Ectodermal cell (in vitro differentiated cells): Measurements from ENCODE around the gene FAF1.

Experiments used
- H3K27ac ChIP-seq: 2 replicates; pipeline ENCODE4 v1.7.0; 2013; ENCODE audit warnings: mild to moderate bottlenecking, low read depth, low read length; ENCODE audit not compliant: insufficient read depth, poor library complexity, severe bottlenecking
- H3K27me3 ChIP-seq: 2 replicates; pipeline ENCODE4 v1.7.0; 2013; ENCODE audit warnings: mild to moderate bottlenecking, low read length; ENCODE audit not compliant: insufficient read depth, control insufficient read depth, poor library complexity, severe bottlenecking
- H3K36me3 ChIP-seq: one replicate; pipeline ENCODE4 v1.7.0; 2013; ENCODE audit warnings: low read length; ENCODE audit not compliant: control insufficient read depth, insufficient read depth
- H3K4me1 ChIP-seq: one replicate; pipeline ENCODE4 v1.7.0; 2013; ENCODE audit warnings: low read length; ENCODE audit not compliant: control insufficient read depth, insufficient read depth
- H3K4me3 ChIP-seq: 2 replicates; pipeline ENCODE4 v1.7.0; 2013; ENCODE audit warnings: low read depth, low read length, control low read depth; ENCODE audit not compliant: insufficient read depth
- H3K9me3 ChIP-seq: 2 replicates; pipeline ENCODE4 v1.7.0; 2013; ENCODE audit warnings: mild to moderate bottlenecking, low read length, moderate library complexity; ENCODE audit not compliant: control insufficient read depth
- WGBS, 2 experiments: methylation state at CpG; one replicate each; pipeline ENCODE4 v1.1.7; 2013; ENCODE audit warnings: missing lambda C conversion rate in 2 of 2; 5-methylcytosine and 5-hydroxymethylcytosine counted together

FAF1 gene

GRCh38 chr1:50993645-50994044, 33.6 kb upstream of the FAF1 start:
- no peaks in the 10 kb centered on the region for H3K4me1 ChIP-seq
- H3K4me3 ChIP-seq = no peak overlapping the region
- no peaks in the 10 kb centered on the region for H3K27me3 ChIP-seq
- H3K9me3 ChIP-seq = no peaks in the 10 kb centered on the region
- 89 to 94% methylated on average over 3 of the region's 3 CpGs for WGBS, 2 experiments
- H3K36me3 ChIP-seq = no peaks in the 10 kb centered on the region
- H3K27ac ChIP-seq = no peak overlapping the region

- Histone ChIP-seq H3K27ac (no peak overlapping the region), H3K36me3 (no peaks in the 10 kb centered on the region), H3K27me3 (no peaks in the 10 kb centered on the region), H3K4me1 (no peaks in the 10 kb centered on the region), H3K4me3 (no peak overlapping the region), H3K9me3 (no peaks in the 10 kb centered on the region)
- 86 to 90% methylated on average over 2 of the region's 3 CpGs for WGBS, 2 experiments
These were observed 32.7 kb upstream of the FAF1 start for GRCh38 chr1:50992532-50993318.

- H3K9me3 ChIP-seq = no peaks in the 10 kb centered on the region
- WGBS, 2 experiments = 94 to 100% methylated on average over 1 to 2 of the region's 2 CpGs
- H3K27ac ChIP-seq = no peak overlapping the region
- H3K4me3 ChIP-seq = no peak overlapping the region
- peaks cover 14% of the 10 kb centered on the region for H3K27me3 ChIP-seq
- H3K36me3 ChIP-seq = no peaks in the 10 kb centered on the region
- H3K4me1 ChIP-seq = no peaks in the 10 kb centered on the region
These were observed 29.6 kb upstream of the FAF1 start for GRCh38 chr1:50989694-50990093.

DNA sequence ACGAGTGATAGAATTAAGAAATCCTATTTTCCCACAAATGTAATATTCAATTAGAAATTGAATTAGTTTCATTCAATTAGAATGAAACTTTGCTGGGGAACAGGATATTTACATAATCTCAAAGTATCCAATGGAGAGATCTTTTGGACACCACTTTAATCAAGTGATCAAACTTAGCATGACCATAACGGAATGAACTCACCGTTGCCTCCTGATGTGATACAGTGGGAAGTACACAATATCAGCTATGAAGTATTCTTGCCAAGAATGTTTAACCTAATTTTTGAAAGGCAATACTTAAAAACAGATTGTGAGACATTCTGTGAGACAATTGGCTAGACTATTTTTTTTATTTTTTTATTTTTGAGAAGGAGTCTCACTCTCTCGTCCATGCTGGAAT, 26.6 kb upstream of the FAF1 start:
- peaks cover 43% of the 10 kb centered on the region for H3K27me3 ChIP-seq
- H3K36me3 ChIP-seq = no peaks in the 10 kb centered on the region
- WGBS, 2 experiments = 88 to 91% methylated on average over 3 of the region's 4 CpGs
- H3K4me1 ChIP-seq = no peaks in the 10 kb centered on the region
- no peak overlapping the region for H3K4me3 ChIP-seq
- no peak overlapping the region for H3K27ac ChIP-seq
- no peaks in the 10 kb centered on the region for H3K9me3 ChIP-seq

GRCh38 chr1:50985094-50985493, 25.0 kb upstream of the FAF1 start:
- Histone ChIP-seq H3K4me1 (no peaks in the 10 kb centered on the region), H3K27ac (no peak overlapping the region), H3K4me3 (no peak overlapping the region), H3K27me3 (peaks cover 59% of the 10 kb centered on the region), H3K36me3 (no peaks in the 10 kb centered on the region), H3K9me3 (no peaks in the 10 kb centered on the region)
- WGBS, 2 experiments = 27 to 41% methylated on average over 1 of the region's 1 CpG

GRCh38 chr1:50983219-50983802, 23.2 kb upstream of the FAF1 start:
- Histone ChIP-seq H3K27me3 (peaks cover 76% of the 10 kb centered on the region), H3K4me3 (no peak overlapping the region), H3K27ac (no peak overlapping the region), H3K9me3 (no peaks in the 10 kb centered on the region), H3K4me1 (no peaks in the 10 kb centered on the region), H3K36me3 (no peaks in the 10 kb centered on the region)
- WGBS, 2 experiments = 50 to 60% methylated on average over 2 of the region's 2 CpGs

- Histone ChIP-seq H3K4me1 (no peaks in the 10 kb centered on the region), H3K36me3 (no peaks in the 10 kb centered on the region), H3K27ac (no peak overlapping the region), H3K4me3 (no peak overlapping the region), H3K9me3 (no peaks in the 10 kb centered on the region), H3K27me3 (peaks cover 83% of the 10 kb centered on the region)
- WGBS, 2 experiments = 85% methylated on average over 2 of the region's 3 CpGs; no CpG with 5 or more reads in 1 of the 2 experiments
These were observed 22.5 kb upstream of the FAF1 start for GRCh38 chr1:50982611-50983010.

GRCh38 chr1:50981741-50982140, 21.7 kb upstream of the FAF1 start:
- Histone ChIP-seq H3K4me3 (no peak overlapping the region), H3K36me3 (no peaks in the 10 kb centered on the region), H3K9me3 (no peaks in the 10 kb centered on the region), H3K4me1 (peaks cover 6% of the 10 kb centered on the region), H3K27ac (no peak overlapping the region), H3K27me3 (peaks cover 92% of the 10 kb centered on the region)
- 84 to 85% methylated on average over 1 of the region's 1 CpG for WGBS, 2 experiments

DNA sequence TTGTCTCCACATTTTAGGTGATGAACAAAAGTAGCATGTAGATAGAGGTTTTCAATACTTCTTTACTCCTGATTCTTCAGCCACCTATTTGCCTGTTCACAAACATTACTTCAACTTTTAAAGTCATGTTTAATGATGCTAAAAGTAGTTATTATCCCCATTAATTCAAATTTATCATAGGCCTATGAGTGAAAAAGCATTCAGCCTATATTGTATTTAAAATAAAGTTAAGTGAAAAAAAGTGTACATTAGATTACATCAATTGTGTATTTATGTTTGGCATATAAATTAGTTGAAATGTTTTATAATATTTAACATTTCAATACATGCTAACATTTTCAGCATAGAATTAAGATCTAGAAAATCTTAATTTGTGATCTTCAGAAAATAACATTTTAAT, 20.4 kb upstream of the FAF1 start:
- Histone ChIP-seq H3K36me3 (no peaks in the 10 kb centered on the region), H3K4me1 (peaks cover 6% of the 10 kb centered on the region), H3K4me3 (no peak overlapping the region), H3K27ac (no peak overlapping the region), H3K9me3 (no peaks in the 10 kb centered on the region), H3K27me3 (peaks cover 98% of the 10 kb centered on the region)

DNA sequence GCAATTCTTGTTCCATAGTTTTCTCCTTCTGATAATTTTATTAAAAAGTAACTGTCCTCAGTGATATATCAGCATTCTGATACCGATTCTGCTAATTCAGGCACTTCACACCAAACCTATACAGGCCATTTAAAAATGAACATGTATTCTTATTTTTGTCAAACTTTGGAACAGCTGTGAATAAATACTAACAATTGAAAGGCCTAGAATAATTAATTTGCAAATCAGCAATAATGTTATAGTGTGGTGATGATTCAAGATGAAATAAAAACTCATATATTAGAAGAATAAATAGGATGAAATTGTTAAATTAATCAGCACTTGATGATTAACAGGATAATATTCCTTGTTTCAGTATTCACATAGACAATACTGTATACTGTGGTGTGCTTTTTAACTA, 19.9 kb upstream of the FAF1 start:
- no peak overlapping the region for H3K27ac ChIP-seq

More for the DNA sequence above, 19.9 kb upstream of the FAF1 start:
- WGBS, 2 experiments = 83% methylated on average over 1 of the region's 1 CpG; no CpG with 5 or more reads in 1 of the 2 experiments
- H3K4me1 ChIP-seq = peaks cover 6% of the 10 kb centered on the region
- H3K4me3 ChIP-seq = no peak overlapping the region
- no peaks in the 10 kb centered on the region for H3K36me3 ChIP-seq
- H3K9me3 ChIP-seq = no peaks in the 10 kb centered on the region
- peaks cover 98% of the 10 kb centered on the region for H3K27me3 ChIP-seq
